ENCODE measurements around the gene C19orf67.

C19orf67 gene

GRCh38 chr19:14063105-14063504 lies 22.5 kb downstream of the C19orf67 start:
- H3K27ac Mint-ChIP-seq: no peak overlapping the region
- ATAC-seq (replicated peaks): no peak
- H3K27me3 Mint-ChIP-seq: peaks cover 28 to 47% of the 10 kb centered on the region in 2 donors
- no peak for DNase-seq
- H3K9me3 Mint-ChIP-seq: no peaks in the 10 kb centered on the region
- no peak overlapping the region for H3K4me3 Mint-ChIP-seq
- peaks cover 5% of the 10 kb centered on the region for H3K36me3 Mint-ChIP-seq (ENCODE audit: insufficient read depth)
- H3K4me1 Mint-ChIP-seq (ENCODE audit: low read depth in 2 of 2): peaks cover 9 to 14% of the 10 kb centered on the region in 2 donors

GRCh38 chr19:14062558-14062855 lies 23.1 kb downstream of the C19orf67 start:
- Mint-ChIP-seq H3K9me3 (no peaks in the 10 kb centered on the region), H3K27me3 (peaks cover 33 to 53% of the 10 kb centered on the region in 2 donors), H3K4me1 (ENCODE audit: low read depth in 2 of 2) (peaks cover 15 to 18% of the 10 kb centered on the region in 2 donors), H3K36me3 (ENCODE audit: insufficient read depth) (peaks cover 5% of the 10 kb centered on the region), H3K4me3 (no peak overlapping the region), H3K27ac (no peak overlapping the region)
- ATAC-seq (replicated peaks) (no peak), DNase-seq (no peak)

DNA sequence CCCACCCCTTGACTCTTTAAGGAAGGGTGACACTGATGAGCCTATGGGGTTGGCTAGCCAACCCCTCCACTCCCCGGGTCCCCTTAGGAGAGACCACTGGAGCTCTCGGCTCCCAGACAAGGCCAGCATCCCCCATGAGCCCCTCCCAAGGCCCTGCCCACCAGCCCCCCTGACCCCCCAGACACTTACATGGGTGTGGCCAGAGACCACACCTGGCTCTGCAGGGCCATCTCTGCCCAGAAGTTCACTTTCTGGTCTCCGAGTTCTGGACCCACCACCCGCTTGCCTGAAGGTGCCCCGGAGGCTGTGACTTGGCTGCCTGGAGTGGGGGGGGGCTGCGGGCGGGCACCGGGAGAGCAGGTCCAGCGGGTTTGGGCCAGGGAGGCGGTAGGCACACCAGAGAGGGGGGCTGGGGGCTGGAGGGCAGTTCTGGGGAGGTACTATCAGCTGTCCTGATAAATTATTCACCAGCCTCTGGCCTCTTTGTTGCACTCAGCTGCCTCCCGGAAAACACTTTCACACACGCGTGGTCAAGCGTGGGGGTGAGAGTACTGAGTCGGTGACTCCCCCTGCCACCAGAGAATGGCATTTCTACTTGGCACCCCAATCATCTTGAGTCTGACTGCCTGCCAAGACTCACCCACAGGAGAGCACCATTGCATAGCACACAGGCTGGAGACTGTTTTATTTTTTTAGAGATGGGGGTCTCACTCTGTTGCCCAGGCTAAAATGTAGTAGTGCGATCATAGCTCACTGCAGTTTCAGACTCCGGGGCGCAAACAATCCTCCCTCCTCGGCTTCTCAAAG lies 23.6 kb downstream of the C19orf67 start, which contains the start of gene PALM3:
Gene PALM3 (minus strand): TSS at position 326 of the 807 bp plus-strand sequence. CDS start 96 bp downstream, at position 230.
- Mint-ChIP-seq H3K4me3 (no peak within 1 kb of the TSS), H3K27me3 (peaks cover 33 to 54% of the 10 kb centered on the region in 2 donors), H3K9me3 (no peaks in the 10 kb centered on the region), H3K27ac (no peak within 1 kb of the TSS), H3K36me3 (ENCODE audit: insufficient read depth) (peaks cover 5% of the 10 kb centered on the region), H3K4me1 (ENCODE audit: low read depth in 2 of 2) (peaks cover 15 to 18% of the 10 kb centered on the region in 2 donors)
- no peak for DNase-seq
- no peak for ATAC-seq (replicated peaks)

- no peak overlapping the region for H3K27ac Mint-ChIP-seq
- no peaks in the 10 kb centered on the region for H3K9me3 Mint-ChIP-seq
- H3K36me3 Mint-ChIP-seq (ENCODE audit: insufficient read depth): peaks cover 5% of the 10 kb centered on the region
- DNase-seq (no peak), ATAC-seq (replicated peaks) (no peak)
- H3K4me1 Mint-ChIP-seq (ENCODE audit: low read depth in 2 of 2): peaks cover 15 to 17% of the 10 kb centered on the region in 2 donors
- no peak overlapping the region for H3K4me3 Mint-ChIP-seq
- peaks cover 28 to 47% of the 10 kb centered on the region in 2 donors for H3K27me3 Mint-ChIP-seq
Measured at GRCh38 chr19:14061081-14061749, 24.4 kb downstream of the C19orf67 start.

DNA sequence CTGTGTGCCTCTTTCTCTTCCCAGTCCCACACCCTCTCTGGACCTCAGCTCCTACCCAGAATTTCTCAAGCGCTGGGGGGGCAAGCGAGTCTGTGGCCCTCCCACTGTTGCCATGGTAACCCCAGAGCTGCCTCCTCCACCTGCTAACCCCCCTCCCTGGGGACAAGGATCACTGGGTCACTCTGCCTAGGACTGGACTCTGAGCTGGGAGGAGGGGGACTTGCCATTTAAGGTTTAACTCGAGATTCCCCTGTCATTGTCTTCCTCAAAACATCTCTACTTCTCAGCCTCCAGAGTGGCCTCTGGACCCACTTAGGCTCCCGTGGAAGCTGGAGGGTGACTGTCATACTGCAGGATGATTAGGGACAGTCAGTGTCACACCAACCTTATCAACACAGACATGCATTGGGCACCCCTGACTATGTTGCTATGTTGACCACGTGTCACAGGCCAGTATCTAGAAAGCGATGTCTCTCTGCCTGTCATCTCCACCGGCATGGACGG lies 25.9 kb downstream of the C19orf67 start:
- H3K27ac Mint-ChIP-seq: no peak overlapping the region
- peaks cover 5% of the 10 kb centered on the region for H3K36me3 Mint-ChIP-seq (ENCODE audit: insufficient read depth)
- no peak for DNase-seq
- H3K27me3 Mint-ChIP-seq: peaks cover 25 to 45% of the 10 kb centered on the region in 2 donors
- no peaks in the 10 kb centered on the region for H3K9me3 Mint-ChIP-seq
- peak overlapping the region in 1 of 2 donors; percentile 35 for H3K4me3 Mint-ChIP-seq
- ATAC-seq (replicated peaks): no peak
- peaks cover 15 to 16% of the 10 kb centered on the region in 2 donors for H3K4me1 Mint-ChIP-seq (ENCODE audit: low read depth in 2 of 2)

- H3K36me3 Mint-ChIP-seq (ENCODE audit: insufficient read depth): peaks cover 3% of the 10 kb centered on the region
- DNase-seq (peak; percentile 51 to 53 (median 52)), ATAC-seq (replicated peaks) (peak; percentile 60)
- H3K27me3 Mint-ChIP-seq: peaks cover 25 to 45% of the 10 kb centered on the region in 2 donors
- no peaks in the 10 kb centered on the region for H3K9me3 Mint-ChIP-seq
- H3K4me3 Mint-ChIP-seq: peak overlapping the region; percentile 74 to 77
- H3K4me1 Mint-ChIP-seq (ENCODE audit: low read depth in 2 of 2): peaks cover 16 to 18% of the 10 kb centered on the region in 2 donors
- H3K27ac Mint-ChIP-seq: no peak overlapping the region
Measured at GRCh38 chr19:14059093-14059480, 26.5 kb downstream of the C19orf67 start.

DNA sequence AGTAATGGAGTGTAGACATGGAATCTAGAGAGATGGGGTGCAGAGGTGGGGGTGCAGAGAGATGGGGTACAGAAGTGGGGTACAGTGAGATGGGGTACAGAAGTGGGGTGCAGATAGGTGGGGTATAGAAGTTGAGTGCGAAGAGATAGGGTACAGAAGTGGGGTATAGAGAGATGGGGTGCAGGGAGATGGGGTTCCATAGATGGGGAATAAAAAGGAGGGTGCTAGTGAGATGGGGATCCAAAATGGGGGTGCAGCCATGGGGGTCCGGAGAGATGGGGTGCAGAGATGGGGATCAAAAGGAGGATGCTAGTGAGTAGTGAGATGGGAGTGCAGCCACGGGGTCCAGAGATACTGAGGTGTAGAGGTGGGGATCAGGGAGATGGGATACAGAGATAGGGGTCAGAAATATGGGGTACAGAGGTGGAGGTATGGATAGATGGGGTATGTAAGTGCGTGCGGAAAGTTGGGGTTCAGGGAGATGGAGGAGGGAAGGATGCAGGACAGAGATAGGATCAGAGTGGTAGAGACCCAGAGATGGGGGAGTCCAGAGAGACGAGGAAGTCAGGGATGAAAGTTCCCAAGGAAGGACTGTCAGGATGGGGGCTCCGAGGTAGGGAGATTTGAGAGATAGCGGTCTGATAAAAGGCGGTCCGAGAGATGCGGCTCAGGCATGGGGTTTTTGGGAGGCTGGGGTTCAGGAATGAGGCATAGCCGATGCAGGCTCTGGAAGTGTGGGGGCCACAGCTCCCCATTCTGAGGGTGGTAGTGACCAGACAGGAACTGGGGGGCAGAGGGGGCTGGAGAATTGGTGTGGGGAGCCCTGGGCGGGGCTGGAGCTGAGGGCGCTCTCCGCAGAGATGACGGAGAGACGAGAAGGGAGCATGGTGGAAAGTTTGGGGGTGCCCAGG lies 27.1 kb downstream of the C19orf67 start:
- H3K36me3 Mint-ChIP-seq (ENCODE audit: insufficient read depth): peaks cover 5% of the 10 kb centered on the region
- ATAC-seq (replicated peaks) (no peak), DNase-seq (no peak)
- H3K4me1 Mint-ChIP-seq (ENCODE audit: low read depth in 2 of 2): peaks cover 16 to 20% of the 10 kb centered on the region in 2 donors
- no peaks in the 10 kb centered on the region for H3K9me3 Mint-ChIP-seq
- no peak overlapping the region for H3K27ac Mint-ChIP-seq
- H3K27me3 Mint-ChIP-seq: peaks cover 25 to 45% of the 10 kb centered on the region in 2 donors
- H3K4me3 Mint-ChIP-seq: peak overlapping the region; percentile 74 to 77

DNA sequence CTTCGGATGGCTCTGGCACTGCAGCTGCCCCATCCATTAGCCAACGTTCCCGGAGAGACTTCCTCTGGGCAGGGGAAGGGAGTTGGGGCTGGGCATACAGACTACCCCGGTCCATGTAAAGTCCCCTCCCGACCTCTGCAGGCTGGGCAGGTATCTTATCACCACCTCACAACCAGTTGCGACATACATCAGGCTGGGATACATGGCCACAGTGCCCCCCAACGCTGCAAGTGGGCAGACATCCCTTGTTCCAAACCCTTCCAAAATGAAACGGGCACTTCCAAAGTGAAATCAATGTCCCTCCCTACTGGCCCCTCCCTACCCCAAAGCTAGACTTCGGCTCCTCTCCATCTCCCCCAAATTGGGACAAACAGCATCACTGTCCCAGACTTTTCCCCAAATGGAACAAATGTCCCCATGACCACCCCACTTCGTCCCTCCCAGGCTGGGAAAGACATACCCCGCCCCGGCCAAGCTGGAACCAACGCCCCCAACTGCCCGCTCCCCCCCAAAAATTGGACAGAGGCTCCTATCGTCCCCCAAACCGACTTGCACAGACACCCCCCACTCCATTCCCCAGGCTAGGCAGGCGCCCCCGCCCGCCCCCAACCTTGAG lies 28.7 kb downstream of the C19orf67 start:
- Mint-ChIP-seq H3K36me3 (ENCODE audit: insufficient read depth) (peaks cover 19% of the 10 kb centered on the region), H3K27ac (no peak overlapping the region), H3K9me3 (no peaks in the 10 kb centered on the region), H3K27me3 (peaks cover 25 to 42% of the 10 kb centered on the region in 2 donors), H3K4me3 (peak overlapping the region; percentile 40 to 77), H3K4me1 (ENCODE audit: low read depth in 2 of 2) (peaks cover 19 to 20% of the 10 kb centered on the region in 2 donors)
- no peak for ATAC-seq (replicated peaks)
- no peak for DNase-seq

DNA sequence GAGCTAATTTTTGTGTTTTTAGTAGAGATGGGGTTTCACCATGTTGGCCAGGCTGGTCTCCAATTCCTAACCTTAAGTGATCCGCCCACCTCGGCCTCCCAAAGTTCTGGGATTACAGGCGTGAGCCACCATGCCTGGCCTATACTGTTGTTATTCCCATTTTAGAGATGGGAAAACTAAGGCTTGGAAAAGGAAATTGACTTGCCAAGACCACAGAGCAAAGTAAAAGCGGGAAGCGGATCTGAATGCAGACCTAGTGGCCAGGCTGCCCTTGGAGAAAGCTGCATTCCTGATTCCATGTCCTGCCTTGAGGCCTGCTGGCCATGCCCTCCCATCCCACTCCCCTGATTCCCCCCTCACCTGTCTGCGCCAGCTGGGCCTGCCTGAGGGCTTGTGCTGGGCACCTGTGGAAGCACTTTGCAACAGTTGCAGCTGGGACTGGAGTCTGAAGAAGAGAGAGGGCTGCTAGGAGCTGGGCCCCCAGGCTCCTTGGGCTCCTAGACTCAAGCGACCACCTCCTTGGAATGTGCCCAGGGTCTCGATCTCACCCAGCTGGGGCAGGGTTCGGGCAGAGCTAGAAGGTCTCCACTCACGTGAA lies 29.4 kb downstream of the C19orf67 start:
- Mint-ChIP-seq H3K36me3 (ENCODE audit: insufficient read depth) (peaks cover 26% of the 10 kb centered on the region), H3K27ac (no peak overlapping the region), H3K9me3 (no peaks in the 10 kb centered on the region), H3K27me3 (peaks cover 25 to 35% of the 10 kb centered on the region in 2 donors), H3K4me1 (ENCODE audit: low read depth in 2 of 2) (peaks cover 19 to 20% of the 10 kb centered on the region in 2 donors), H3K4me3 (no peak overlapping the region)
- ATAC-seq (replicated peaks): no peak
- no peak for DNase-seq

DNA sequence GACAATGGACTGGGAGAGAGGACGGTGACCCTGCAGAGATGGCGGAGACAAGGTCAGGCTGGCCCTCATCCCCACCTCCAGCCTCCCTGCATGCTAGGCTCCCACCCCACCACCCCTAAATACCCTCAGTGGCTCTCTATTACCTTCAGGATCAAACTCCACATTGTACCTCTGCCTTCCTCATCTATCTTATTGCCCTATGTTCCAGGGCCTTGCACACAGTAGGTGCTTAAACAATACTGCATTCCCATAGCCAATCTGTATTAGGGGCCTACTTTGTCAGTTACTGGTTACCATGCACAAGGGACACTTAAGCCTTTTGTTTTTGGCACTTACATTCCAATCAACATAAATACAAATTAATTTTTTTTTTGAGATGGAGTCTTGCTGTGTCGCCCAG lies 30.2 kb downstream of the C19orf67 start:
- peaks cover 34% of the 10 kb centered on the region for H3K36me3 Mint-ChIP-seq (ENCODE audit: insufficient read depth)
- peaks cover 19 to 20% of the 10 kb centered on the region in 2 donors for H3K4me1 Mint-ChIP-seq (ENCODE audit: low read depth in 2 of 2)
- H3K27ac Mint-ChIP-seq: peak overlapping the region in 1 of 2 donors; percentile 62
- DNase-seq: no peak
- H3K4me3 Mint-ChIP-seq: no peak overlapping the region
- peaks cover 25 to 30% of the 10 kb centered on the region in 2 donors for H3K27me3 Mint-ChIP-seq
- H3K9me3 Mint-ChIP-seq: no peaks in the 10 kb centered on the region
- no peak for ATAC-seq (replicated peaks)

- H3K36me3 Mint-ChIP-seq (ENCODE audit: insufficient read depth): peaks cover 40% of the 10 kb centered on the region
- no peak overlapping the region for H3K4me3 Mint-ChIP-seq
- peaks cover 22 to 24% of the 10 kb centered on the region in 2 donors for H3K27me3 Mint-ChIP-seq
- H3K27ac Mint-ChIP-seq: peak overlapping the region in 1 of 2 donors; percentile 59
- H3K4me1 Mint-ChIP-seq (ENCODE audit: low read depth in 2 of 2): peaks cover 18 to 20% of the 10 kb centered on the region in 2 donors
- no peak for ATAC-seq (replicated peaks)
- no peak for DNase-seq
- H3K9me3 Mint-ChIP-seq: no peaks in the 10 kb centered on the region
Measured at GRCh38 chr19:14054721-14055120, 30.9 kb downstream of the C19orf67 start.

DNA sequence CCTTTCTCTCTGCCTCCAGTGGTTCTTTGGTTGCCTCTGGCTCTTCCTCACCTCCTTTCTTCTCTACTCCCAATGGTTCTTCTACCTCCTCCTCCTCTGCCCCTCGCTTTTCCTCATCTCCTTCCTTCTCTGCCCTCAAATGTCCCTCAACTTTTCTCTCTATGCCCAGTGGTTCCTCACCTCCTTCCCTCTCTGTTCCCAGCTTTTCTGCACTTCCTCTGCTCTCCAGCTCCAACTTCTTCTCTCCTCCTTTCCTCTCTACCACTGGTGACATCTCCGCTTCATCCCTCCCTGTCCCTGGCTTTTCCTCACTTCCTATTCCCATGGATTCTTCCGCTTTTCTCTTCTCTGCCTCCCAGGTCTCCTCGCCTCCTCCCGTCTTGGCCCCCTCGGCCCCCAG lies 31.5 kb downstream of the C19orf67 start:
- Mint-ChIP-seq H3K9me3 (no peaks in the 10 kb centered on the region), H3K4me1 (ENCODE audit: low read depth in 2 of 2) (peaks cover 16 to 20% of the 10 kb centered on the region in 2 donors), H3K4me3 (no peak overlapping the region), H3K27ac (peak overlapping the region in 1 of 2 donors; percentile 59), H3K36me3 (ENCODE audit: insufficient read depth) (peaks cover 47% of the 10 kb centered on the region), H3K27me3 (peaks cover 16 to 18% of the 10 kb centered on the region in 2 donors)
- no peak for ATAC-seq (replicated peaks)
- no peak for DNase-seq
